GM12874 (cell line): ENCODE results near the gene SLC6A9.

Experiments used
- CTCF ChIP-seq: IDR thresholded peaks from 2 replicates; pipeline ENCODE4 v1.5.1; 2011; ENCODE audit warnings: low read depth, mild to moderate bottlenecking, control low read depth, low read length, moderate library complexity; ENCODE audit not compliant: insufficient read depth

The SLC6A9 gene

GRCh38 chr1:44008259-44008658 lies 23.0 kb downstream of the SLC6A9 start:
- no peak for TF ChIP-seq CTCF

- peak; percentile 29; the same call in 1 of the 2 replicates for TF ChIP-seq CTCF
These were observed 28.6 kb downstream of the SLC6A9 start for GRCh38 chr1:44002606-44003157.

- TF ChIP-seq CTCF, result no peak
These were observed 29.1 kb downstream of the SLC6A9 start for GRCh38 chr1:44002165-44002564.

- no peak for TF ChIP-seq CTCF
These were observed 31.1 kb downstream of the SLC6A9 start for GRCh38 chr1:44000122-44000665.

GRCh38 chr1:43999455-43999854 lies 31.8 kb downstream of the SLC6A9 start:
- TF ChIP-seq CTCF, result no peak

- TF ChIP-seq CTCF, result no peak
These were observed 33.3 kb downstream of the SLC6A9 start for GRCh38 chr1:43998000-43998378.

GRCh38 chr1:43997295-43997999 lies 33.8 kb downstream of the SLC6A9 start:
- TF ChIP-seq CTCF, result no peak
